HEK293 (cell line): ENCODE data around the gene P2RX1.

Experiments
- BCL11A ChIP-seq: fragments of 450-650 bp; formaldehyde crosslinking; IDR thresholded peaks from 2 replicates; pipeline ENCODE4 v1.5.1; 2016; ENCODE audit warnings: low read depth, missing biosample characterization, missing genetic modification characterization
- GLIS2 ChIP-seq: fragments of 450-650 bp; formaldehyde crosslinking; IDR thresholded peaks from 2 replicates; pipeline ENCODE4 v1.5.1; 2016; ENCODE audit warnings: missing biosample characterization, missing genetic modification characterization
- SCRT1 ChIP-seq: fragments of 450-650 bp; formaldehyde crosslinking; IDR thresholded peaks from 2 replicates; pipeline ENCODE4 v1.5.1; 2016; ENCODE audit warnings: missing biosample characterization, missing genetic modification characterization, borderline replicate concordance
- YY1 ChIP-seq: fragments of 450-650 bp; formaldehyde crosslinking; IDR thresholded peaks from 2 replicates; pipeline ENCODE4 v1.5.1; 2018; ENCODE audit warnings: missing biosample characterization, missing genetic modification characterization
- ZBTB7A ChIP-seq: fragments of 450-650 bp; formaldehyde crosslinking; IDR thresholded peaks from 2 replicates; pipeline ENCODE4 v1.5.1; 2016; ENCODE audit warnings: low read depth, missing biosample characterization, missing genetic modification characterization
- ZFP3 ChIP-seq: fragments of 450-650 bp; formaldehyde crosslinking; IDR thresholded peaks from 2 replicates; pipeline ENCODE4 v1.5.1; 2016; ENCODE audit warnings: low read depth, missing biosample characterization, missing genetic modification characterization
- ZNF214 ChIP-seq: fragments of 450-650 bp; formaldehyde crosslinking; IDR thresholded peaks from 2 replicates; pipeline ENCODE4 v1.5.1; 2017; ENCODE audit warnings: missing biosample characterization, mild to moderate bottlenecking, missing genetic modification characterization, borderline replicate concordance
- ZNF354C ChIP-seq: fragments of 450-650 bp; formaldehyde crosslinking; IDR thresholded peaks from 2 replicates; pipeline ENCODE4 v1.5.1; 2016; ENCODE audit warnings: missing biosample characterization, missing genetic modification characterization, low read depth, borderline replicate concordance
- ZNF626 ChIP-seq: fragments of 450-650 bp; sonication (Bioruptor Pico); formaldehyde crosslinking; IDR thresholded peaks from 2 replicates; pipeline ENCODE4 v1.5.1; 2018; ENCODE audit warnings: missing biosample characterization, missing genetic modification characterization, inconsistent platforms
- ZSCAN30 ChIP-seq: fragments of 450-650 bp; IDR thresholded peaks from 2 replicates; pipeline ENCODE4 v1.5.1; 2018; ENCODE audit warnings: missing biosample characterization, mild to moderate bottlenecking, missing genetic modification characterization, moderate library complexity
- TF ChIP-seq, protein P1 (sequence below): fragments of 450-650 bp; formaldehyde crosslinking; IDR thresholded peaks from 2 replicates; pipeline ENCODE4 v1.5.1; 2017; ENCODE audit warnings: missing biosample characterization, missing genetic modification characterization
- TF ChIP-seq, protein P2 (sequence below): fragments of 450-650 bp; formaldehyde crosslinking; IDR thresholded peaks from 2 replicates; pipeline ENCODE4 v1.5.1; 2016; ENCODE audit warnings: missing biosample characterization, missing genetic modification characterization
- TF ChIP-seq, protein P3 (sequence below): fragments of 450-650 bp; formaldehyde crosslinking; IDR thresholded peaks from 2 replicates; pipeline ENCODE4 v1.5.1; 2017; ENCODE audit warnings: missing biosample characterization, missing genetic modification characterization
- TF ChIP-seq, protein P4 (sequence below): fragments of 450-650 bp; formaldehyde crosslinking; IDR thresholded peaks from 2 replicates; pipeline ENCODE4 v1.5.1; 2016; ENCODE audit warnings: missing biosample characterization, missing genetic modification characterization, borderline replicate concordance

DNA sequence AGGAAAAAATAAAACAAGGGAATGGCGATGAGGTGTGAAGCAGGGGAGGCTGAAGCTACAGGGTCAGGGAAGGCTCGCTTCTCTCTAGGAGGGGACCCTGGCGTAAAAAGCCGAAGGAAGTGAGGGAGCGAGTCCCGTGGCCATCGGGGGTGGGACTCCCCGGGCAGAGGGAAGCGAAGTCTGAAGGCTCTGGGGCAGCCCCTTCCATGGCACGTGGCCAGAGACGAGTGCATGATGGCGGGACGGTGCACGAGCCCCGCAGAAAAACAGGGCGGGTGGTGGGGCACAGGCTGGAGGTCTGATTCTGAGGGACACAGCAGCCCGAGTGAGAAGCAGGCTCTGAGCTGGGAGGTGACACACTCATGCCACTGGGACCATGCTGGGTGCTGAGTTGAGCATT lies 49.2 kb downstream of the P2RX1 start:
- TF ChIP-seq, protein P1, sequence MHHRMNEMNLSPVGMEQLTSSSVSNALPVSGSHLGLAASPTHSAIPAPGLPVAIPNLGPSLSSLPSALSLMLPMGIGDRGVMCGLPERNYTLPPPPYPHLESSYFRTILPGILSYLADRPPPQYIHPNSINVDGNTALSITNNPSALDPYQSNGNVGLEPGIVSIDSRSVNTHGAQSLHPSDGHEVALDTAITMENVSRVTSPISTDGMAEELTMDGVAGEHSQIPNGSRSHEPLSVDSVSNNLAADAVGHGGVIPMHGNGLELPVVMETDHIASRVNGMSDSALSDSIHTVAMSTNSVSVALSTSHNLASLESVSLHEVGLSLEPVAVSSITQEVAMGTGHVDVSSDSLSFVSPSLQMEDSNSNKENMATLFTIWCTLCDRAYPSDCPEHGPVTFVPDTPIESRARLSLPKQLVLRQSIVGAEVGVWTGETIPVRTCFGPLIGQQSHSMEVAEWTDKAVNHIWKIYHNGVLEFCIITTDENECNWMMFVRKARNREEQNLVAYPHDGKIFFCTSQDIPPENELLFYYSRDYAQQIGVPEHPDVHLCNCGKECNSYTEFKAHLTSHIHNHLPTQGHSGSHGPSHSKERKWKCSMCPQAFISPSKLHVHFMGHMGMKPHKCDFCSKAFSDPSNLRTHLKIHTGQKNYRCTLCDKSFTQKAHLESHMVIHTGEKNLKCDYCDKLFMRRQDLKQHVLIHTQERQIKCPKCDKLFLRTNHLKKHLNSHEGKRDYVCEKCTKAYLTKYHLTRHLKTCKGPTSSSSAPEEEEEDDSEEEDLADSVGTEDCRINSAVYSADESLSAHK (tag by site-specific recombination): no peak
- TF ChIP-seq ZNF354C (tag by site-specific recombination) (no peak), ZNF214 (tag by site-specific recombination) (no peak), ZSCAN30 (tag by site-specific recombination) (no peak), YY1 (tag by site-specific recombination) (no peak), ZFP3 (tag by site-specific recombination) (no peak), SCRT1 (tag by site-specific recombination) (no peak), BCL11A (no peak), GLIS2 (tag by site-specific recombination) (no peak), ZBTB7A (tag by site-specific recombination) (no peak), ZNF626 (tag by site-specific recombination) (no peak)
- TF ChIP-seq, protein P2, sequence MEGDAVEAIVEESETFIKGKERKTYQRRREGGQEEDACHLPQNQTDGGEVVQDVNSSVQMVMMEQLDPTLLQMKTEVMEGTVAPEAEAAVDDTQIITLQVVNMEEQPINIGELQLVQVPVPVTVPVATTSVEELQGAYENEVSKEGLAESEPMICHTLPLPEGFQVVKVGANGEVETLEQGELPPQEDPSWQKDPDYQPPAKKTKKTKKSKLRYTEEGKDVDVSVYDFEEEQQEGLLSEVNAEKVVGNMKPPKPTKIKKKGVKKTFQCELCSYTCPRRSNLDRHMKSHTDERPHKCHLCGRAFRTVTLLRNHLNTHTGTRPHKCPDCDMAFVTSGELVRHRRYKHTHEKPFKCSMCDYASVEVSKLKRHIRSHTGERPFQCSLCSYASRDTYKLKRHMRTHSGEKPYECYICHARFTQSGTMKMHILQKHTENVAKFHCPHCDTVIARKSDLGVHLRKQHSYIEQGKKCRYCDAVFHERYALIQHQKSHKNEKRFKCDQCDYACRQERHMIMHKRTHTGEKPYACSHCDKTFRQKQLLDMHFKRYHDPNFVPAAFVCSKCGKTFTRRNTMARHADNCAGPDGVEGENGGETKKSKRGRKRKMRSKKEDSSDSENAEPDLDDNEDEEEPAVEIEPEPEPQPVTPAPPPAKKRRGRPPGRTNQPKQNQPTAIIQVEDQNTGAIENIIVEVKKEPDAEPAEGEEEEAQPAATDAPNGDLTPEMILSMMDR (tag by site-specific recombination): no peak
- TF ChIP-seq, protein P3, sequence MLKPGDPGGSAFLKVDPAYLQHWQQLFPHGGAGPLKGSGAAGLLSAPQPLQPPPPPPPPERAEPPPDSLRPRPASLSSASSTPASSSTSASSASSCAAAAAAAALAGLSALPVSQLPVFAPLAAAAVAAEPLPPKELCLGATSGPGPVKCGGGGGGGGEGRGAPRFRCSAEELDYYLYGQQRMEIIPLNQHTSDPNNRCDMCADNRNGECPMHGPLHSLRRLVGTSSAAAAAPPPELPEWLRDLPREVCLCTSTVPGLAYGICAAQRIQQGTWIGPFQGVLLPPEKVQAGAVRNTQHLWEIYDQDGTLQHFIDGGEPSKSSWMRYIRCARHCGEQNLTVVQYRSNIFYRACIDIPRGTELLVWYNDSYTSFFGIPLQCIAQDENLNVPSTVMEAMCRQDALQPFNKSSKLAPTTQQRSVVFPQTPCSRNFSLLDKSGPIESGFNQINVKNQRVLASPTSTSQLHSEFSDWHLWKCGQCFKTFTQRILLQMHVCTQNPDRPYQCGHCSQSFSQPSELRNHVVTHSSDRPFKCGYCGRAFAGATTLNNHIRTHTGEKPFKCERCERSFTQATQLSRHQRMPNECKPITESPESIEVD (tag by site-specific recombination): no peak
- TF ChIP-seq, protein P4, sequence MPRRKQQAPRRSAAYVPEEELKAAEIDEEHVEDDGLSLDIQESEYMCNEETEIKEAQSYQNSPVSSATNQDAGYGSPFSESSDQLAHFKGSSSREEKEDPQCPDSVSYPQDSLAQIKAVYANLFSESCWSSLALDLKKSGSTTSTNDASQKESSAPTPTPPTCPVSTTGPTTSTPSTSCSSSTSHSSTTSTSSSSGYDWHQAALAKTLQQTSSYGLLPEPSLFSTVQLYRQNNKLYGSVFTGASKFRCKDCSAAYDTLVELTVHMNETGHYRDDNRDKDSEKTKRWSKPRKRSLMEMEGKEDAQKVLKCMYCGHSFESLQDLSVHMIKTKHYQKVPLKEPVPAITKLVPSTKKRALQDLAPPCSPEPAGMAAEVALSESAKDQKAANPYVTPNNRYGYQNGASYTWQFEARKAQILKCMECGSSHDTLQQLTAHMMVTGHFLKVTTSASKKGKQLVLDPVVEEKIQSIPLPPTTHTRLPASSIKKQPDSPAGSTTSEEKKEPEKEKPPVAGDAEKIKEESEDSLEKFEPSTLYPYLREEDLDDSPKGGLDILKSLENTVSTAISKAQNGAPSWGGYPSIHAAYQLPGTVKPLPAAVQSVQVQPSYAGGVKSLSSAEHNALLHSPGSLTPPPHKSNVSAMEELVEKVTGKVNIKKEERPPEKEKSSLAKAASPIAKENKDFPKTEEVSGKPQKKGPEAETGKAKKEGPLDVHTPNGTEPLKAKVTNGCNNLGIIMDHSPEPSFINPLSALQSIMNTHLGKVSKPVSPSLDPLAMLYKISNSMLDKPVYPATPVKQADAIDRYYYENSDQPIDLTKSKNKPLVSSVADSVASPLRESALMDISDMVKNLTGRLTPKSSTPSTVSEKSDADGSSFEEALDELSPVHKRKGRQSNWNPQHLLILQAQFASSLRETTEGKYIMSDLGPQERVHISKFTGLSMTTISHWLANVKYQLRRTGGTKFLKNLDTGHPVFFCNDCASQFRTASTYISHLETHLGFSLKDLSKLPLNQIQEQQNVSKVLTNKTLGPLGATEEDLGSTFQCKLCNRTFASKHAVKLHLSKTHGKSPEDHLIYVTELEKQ (tag by site-specific recombination): no peak
